ENCODE measurements around the gene CD244.

DNA sequence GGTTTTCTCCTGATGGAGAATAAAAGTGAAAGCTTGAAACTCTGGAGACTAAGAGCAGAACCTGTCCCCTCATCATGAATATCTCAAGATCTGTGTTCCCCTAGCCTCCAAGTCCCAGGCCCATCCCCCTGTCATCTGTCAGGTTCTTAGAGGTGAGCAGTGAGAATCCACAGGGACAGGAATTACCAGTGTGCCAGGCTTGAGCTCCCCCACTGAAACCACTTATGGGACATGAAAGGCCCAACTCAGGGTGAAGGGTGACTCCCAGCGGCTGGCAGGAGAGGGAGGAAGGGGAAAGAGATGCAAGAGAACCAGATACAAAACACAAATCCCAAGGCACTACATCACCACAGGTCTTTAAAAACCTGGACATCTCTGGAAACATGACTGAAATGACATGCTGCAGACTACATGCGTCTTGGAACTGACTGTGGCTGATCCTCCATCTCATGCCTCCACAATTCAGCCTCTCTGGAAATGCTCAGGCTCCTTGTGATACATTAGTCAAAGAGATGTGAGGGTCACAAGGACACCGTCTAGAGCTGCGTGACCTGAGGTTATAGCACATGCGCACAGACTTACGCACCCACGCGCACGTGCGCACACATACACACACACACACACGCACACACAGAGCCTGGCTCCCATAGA, 73.5 kb downstream of the CD244 start:
- no peak for TF ChIP-seq POLR2AphosphoS5 (IDR thresholded peaks at IDR 0.05)
- TF ChIP-seq CTCF (IDR thresholded peaks at IDR 0.05), result no peak

Data from gastroesophageal sphincter (tissue), 3 donors.